DOHH2 (cell line): ENCODE measurements around the gene AVPR2.

Source experiments
- EZH2phosphoT487 ChIP-seq: fragments of 200-600 bp; sonication (generic); IDR thresholded peaks from 2 replicates; pipeline ENCODE4 v1.6.1; 2017; ENCODE audit warnings: borderline replicate concordance, mild to moderate bottlenecking, antibody characterized with exemption, low read length, moderate library complexity, mixed read lengths
- TF ChIP-seq, protein P1 (sequence below): fragments of 200-600 bp; sonication (generic); IDR thresholded peaks from one replicate; pipeline ENCODE4 v1.5.1; 2014; ENCODE audit warnings: antibody characterized with exemption, mild to moderate bottlenecking, low read depth, low read length; ENCODE audit not compliant: poor library complexity, severe bottlenecking

DNA sequence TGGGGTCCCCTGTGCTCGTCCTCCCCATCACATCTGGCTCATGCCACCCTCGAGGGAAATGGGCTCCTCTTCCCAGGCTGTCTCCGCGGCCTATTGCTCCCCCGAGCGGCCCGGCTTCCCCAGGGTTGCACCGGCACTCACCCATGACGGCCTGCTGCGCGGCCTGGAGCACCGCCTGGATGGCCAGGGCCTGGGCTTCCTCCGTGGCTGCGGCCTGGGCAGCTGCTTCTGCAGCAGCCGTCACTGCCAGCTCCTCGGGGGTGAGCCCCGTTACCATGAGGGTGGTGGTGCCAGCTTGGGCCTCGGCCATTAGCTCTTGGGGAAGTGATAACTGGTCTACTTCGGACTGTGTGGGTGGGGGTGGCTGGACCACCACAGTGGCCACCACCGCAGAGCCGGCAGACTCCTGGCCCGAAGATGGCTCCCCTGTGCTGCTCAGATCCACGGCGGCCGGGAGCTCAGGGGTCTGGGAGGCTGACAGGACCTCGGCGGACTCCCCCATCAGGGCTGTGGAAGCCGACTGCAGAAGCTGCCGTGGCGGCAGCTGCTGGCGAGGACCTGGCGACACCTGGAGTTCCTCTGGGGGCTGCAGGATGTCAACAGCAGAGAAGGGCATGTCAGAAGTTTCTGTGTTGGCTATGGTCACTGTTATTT is 48.0 kb downstream of the AVPR2 start:
- TF ChIP-seq, protein P1, sequence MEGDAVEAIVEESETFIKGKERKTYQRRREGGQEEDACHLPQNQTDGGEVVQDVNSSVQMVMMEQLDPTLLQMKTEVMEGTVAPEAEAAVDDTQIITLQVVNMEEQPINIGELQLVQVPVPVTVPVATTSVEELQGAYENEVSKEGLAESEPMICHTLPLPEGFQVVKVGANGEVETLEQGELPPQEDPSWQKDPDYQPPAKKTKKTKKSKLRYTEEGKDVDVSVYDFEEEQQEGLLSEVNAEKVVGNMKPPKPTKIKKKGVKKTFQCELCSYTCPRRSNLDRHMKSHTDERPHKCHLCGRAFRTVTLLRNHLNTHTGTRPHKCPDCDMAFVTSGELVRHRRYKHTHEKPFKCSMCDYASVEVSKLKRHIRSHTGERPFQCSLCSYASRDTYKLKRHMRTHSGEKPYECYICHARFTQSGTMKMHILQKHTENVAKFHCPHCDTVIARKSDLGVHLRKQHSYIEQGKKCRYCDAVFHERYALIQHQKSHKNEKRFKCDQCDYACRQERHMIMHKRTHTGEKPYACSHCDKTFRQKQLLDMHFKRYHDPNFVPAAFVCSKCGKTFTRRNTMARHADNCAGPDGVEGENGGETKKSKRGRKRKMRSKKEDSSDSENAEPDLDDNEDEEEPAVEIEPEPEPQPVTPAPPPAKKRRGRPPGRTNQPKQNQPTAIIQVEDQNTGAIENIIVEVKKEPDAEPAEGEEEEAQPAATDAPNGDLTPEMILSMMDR: no peak
- TF ChIP-seq EZH2phosphoT487: no peak
